ENCODE data around the gene TTYH3.

DNA sequence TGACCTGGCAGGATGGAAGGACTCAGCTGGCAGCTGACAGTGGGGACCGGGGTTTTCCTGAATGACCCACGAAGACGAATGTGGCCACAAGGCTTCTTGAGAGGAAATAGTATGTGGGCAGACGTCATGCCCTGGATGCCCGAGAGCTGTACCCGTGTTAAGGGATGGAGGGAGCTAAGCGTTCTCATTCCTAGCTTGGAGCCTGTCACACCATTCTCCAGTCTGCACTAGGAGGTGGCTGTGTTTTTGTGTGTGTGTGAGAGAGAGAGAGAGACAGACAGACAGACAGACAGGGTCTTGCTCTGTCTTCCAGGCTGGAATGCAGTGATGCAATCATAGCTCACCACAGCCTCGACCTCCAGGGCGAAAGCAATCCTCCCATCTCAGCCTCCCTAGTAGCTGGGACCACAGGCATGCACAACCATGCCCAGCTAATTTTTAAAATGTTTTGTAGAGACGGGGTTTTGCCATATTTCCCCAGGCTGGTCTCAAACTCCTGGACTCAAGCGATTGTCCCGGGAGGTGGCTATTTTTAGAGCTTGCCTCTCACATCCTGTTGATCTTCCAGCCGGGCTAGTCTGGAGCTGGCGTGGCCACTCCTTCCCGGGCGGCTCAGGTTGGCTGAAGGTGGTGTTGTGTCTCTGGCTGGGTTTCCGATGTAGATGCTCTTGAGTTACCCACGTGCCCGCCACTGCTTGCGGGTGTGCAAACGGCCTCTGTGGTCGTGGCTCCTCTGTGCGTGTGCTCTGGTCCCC lies 58.3 kb downstream of the TTYH3 start:
- TF ChIP-seq, protein P1, sequence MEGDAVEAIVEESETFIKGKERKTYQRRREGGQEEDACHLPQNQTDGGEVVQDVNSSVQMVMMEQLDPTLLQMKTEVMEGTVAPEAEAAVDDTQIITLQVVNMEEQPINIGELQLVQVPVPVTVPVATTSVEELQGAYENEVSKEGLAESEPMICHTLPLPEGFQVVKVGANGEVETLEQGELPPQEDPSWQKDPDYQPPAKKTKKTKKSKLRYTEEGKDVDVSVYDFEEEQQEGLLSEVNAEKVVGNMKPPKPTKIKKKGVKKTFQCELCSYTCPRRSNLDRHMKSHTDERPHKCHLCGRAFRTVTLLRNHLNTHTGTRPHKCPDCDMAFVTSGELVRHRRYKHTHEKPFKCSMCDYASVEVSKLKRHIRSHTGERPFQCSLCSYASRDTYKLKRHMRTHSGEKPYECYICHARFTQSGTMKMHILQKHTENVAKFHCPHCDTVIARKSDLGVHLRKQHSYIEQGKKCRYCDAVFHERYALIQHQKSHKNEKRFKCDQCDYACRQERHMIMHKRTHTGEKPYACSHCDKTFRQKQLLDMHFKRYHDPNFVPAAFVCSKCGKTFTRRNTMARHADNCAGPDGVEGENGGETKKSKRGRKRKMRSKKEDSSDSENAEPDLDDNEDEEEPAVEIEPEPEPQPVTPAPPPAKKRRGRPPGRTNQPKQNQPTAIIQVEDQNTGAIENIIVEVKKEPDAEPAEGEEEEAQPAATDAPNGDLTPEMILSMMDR (IDR thresholded peaks at IDR 0.05), result no peak
- no peak for TF ChIP-seq POLR2A (IDR thresholded peaks at IDR 0.05)

All from right lobe of liver (tissue), 4 donors.